RWPE2 (cell line): ENCODE data around the gene RPS15.
A peak's percentile ranks its signal among the peaks of the same experiment; 100 is the strongest.

Experiments
- ATAC-seq: fragments of 200-7000 bp; cut with Tn5 transposase; 3 replicates; pipeline ENCODE4 v1.9.1; 2021; ENCODE audit warnings: low read depth
- DNase-seq: peaks from one replicate; pipeline ENCODE4 v3.0.0-alpha.2; 2020; ENCODE audit warnings: low spot score
- H3K27ac ChIP-seq: fragments of 450-650 bp; 2 replicates; pipeline ENCODE4 v1.5.1; 2017; ENCODE audit warnings: mild to moderate bottlenecking; ENCODE audit not compliant: poor library complexity, severe bottlenecking
- H3K27me3 ChIP-seq: fragments of 250-450 bp; sonication (Bioruptor Pico); 2 replicates; pipeline ENCODE4 v1.5.1; 2021; ENCODE audit warnings: mild to moderate bottlenecking, moderate library complexity; ENCODE audit not compliant: insufficient read depth, poor library complexity, severe bottlenecking
- H3K36me3 ChIP-seq: fragments of 250-450 bp; sonication (Bioruptor Pico); 2 replicates; pipeline ENCODE4 v1.5.1; 2020; ENCODE audit warnings: low read depth, mild to moderate bottlenecking, moderate library complexity
- H3K4me1 ChIP-seq: fragments of 250-450 bp; sonication (Bioruptor Pico); 2 replicates; pipeline ENCODE4 v1.5.1; 2021; ENCODE audit warnings: mild to moderate bottlenecking, moderate library complexity; ENCODE audit not compliant: insufficient read depth, poor library complexity, severe bottlenecking
- H3K4me3 ChIP-seq: fragments of 250-450 bp; sonication (Bioruptor Pico); 2 replicates; pipeline ENCODE4 v1.5.1; 2021; ENCODE audit warnings: mild to moderate bottlenecking, moderate library complexity; ENCODE audit not compliant: severe bottlenecking
- H3K9me3 ChIP-seq: fragments of 250-450 bp; sonication (Bioruptor Pico); 2 replicates; pipeline ENCODE4 v1.5.1; 2021; ENCODE audit warnings: mild to moderate bottlenecking, moderate library complexity; ENCODE audit not compliant: severe bottlenecking
- CTCF ChIP-seq: fragments of 450-650 bp; IDR thresholded peaks from one replicate; pipeline ENCODE4 v1.5.1; 2017; ENCODE audit warnings: mild to moderate bottlenecking, moderate library complexity; ENCODE audit not compliant: poor library complexity, severe bottlenecking

RPS15 gene

GRCh38 chr19:1438035-1438932, at the start of gene RPS15:
RPS15 (plus strand) TSS chr19:1438396; CDS start chr19:1438426, 30 bp downstream.
- peak within 1 kb of the TSS; percentile 90 for H3K4me3 ChIP-seq
- DNase-seq (peak; percentile 87), ATAC-seq (peak; percentile 73)
- peaks cover 9% of the 10 kb centered on the region for H3K4me1 ChIP-seq
- peak; percentile 91 for TF ChIP-seq CTCF
- H3K27me3 ChIP-seq: no peaks in the 10 kb centered on the region
- peaks cover 57% of the 10 kb centered on the region for H3K36me3 ChIP-seq
- no peaks in the 10 kb centered on the region for H3K9me3 ChIP-seq
- H3K27ac ChIP-seq: peak within 1 kb of the TSS; percentile 76

- DNase-seq (no peak), ATAC-seq (no peak)
- H3K27me3 ChIP-seq: no peaks in the 10 kb centered on the region
- H3K4me1 ChIP-seq: no peaks in the 10 kb centered on the region
- no peaks in the 10 kb centered on the region for H3K9me3 ChIP-seq
- TF ChIP-seq CTCF: no peak
- H3K4me3 ChIP-seq: no peak overlapping the region
- no peak overlapping the region for H3K27ac ChIP-seq
- H3K36me3 ChIP-seq: peaks cover 19% of the 10 kb centered on the region
Observed at GRCh38 chr19:1388637-1389026, 49.6 kb upstream of the RPS15 start.

- no peak for ATAC-seq
- TF ChIP-seq CTCF: no peak
- H3K36me3 ChIP-seq: peaks cover 19% of the 10 kb centered on the region
- H3K27me3 ChIP-seq: no peaks in the 10 kb centered on the region
- H3K4me3 ChIP-seq: no peak overlapping the region
- DNase-seq: no peak
- H3K27ac ChIP-seq: no peak overlapping the region
- H3K9me3 ChIP-seq: no peaks in the 10 kb centered on the region
- no peaks in the 10 kb centered on the region for H3K4me1 ChIP-seq
Observed at GRCh38 chr19:1389033-1389940, 48.9 kb upstream of the RPS15 start.

- TF ChIP-seq CTCF: no peak
- H3K27me3 ChIP-seq: no peaks in the 10 kb centered on the region
- ATAC-seq (no peak), DNase-seq (no peak)
- no peaks in the 10 kb centered on the region for H3K9me3 ChIP-seq
- H3K4me3 ChIP-seq: no peak overlapping the region
- H3K4me1 ChIP-seq: peaks cover 4% of the 10 kb centered on the region
- no peak overlapping the region for H3K27ac ChIP-seq
- H3K36me3 ChIP-seq: peaks cover 19% of the 10 kb centered on the region
Observed at GRCh38 chr19:1390890-1391423, 47.2 kb upstream of the RPS15 start.
